Endothelial cell (in vitro differentiated cells): ENCODE measurements around the gene PNMA6E. TPM values are rescaled to one million over a fixed set of nuclear protein-coding genes. Genes with fewer than 3 reads are reported as not detected.

Source experiments
- DNase-seq: peaks from one replicate; pipeline ENCODE4 v3.0.0; 2021; ENCODE audit warnings: low spot score
- H3K27ac Mint-ChIP-seq: one replicate; pipeline ENCODE4 v1.8.0; 2021; ENCODE audit warnings: mixed read lengths, inconsistent platforms; ENCODE audit not compliant: unreplicated experiment
- H3K27me3 Mint-ChIP-seq: one replicate; pipeline ENCODE4 v1.8.0; 2021; ENCODE audit warnings: mild to moderate bottlenecking, moderate library complexity, mixed read lengths, inconsistent platforms; ENCODE audit not compliant: unreplicated experiment
- H3K36me3 Mint-ChIP-seq: one replicate; pipeline ENCODE4 v1.8.0; 2021; ENCODE audit warnings: mild to moderate bottlenecking, low read depth, mixed read lengths, inconsistent platforms; ENCODE audit not compliant: unreplicated experiment
- H3K4me1 Mint-ChIP-seq: one replicate; pipeline ENCODE4 v1.8.0; 2021; ENCODE audit warnings: mild to moderate bottlenecking, mixed read lengths, inconsistent platforms; ENCODE audit not compliant: unreplicated experiment
- H3K4me3 Mint-ChIP-seq: one replicate; pipeline ENCODE4 v1.8.0; 2021; ENCODE audit warnings: mild to moderate bottlenecking, mixed read lengths, inconsistent platforms; ENCODE audit not compliant: unreplicated experiment
- H3K9me3 Mint-ChIP-seq: one replicate; pipeline ENCODE4 v1.8.0; 2021; ENCODE audit warnings: mixed read lengths, inconsistent platforms; ENCODE audit not compliant: unreplicated experiment
- total RNA-seq: library from RNA; stranded (reverse); fragmentation: NEBNext Ultra II Directional; extraction: Animal tissue kit (Norgen Biotek cat#: 25700); gene quantifications from one replicate; pipeline ENCODE4 v1.2.1, GENCODE V29; 2021; ENCODE audit not compliant: unreplicated experiment
- TF ChIP-seq, protein P1 (sequence below): fragments of 200-600 bp; sonication (generic); IDR thresholded peaks from one replicate; pipeline ENCODE4 v1.5.0; 2021; ENCODE audit warnings: antibody characterized with exemption; ENCODE audit not compliant: unreplicated experiment

PNMA6E gene
- total RNA-seq, 1 donor from 2014 or later, result not detected

DNA sequence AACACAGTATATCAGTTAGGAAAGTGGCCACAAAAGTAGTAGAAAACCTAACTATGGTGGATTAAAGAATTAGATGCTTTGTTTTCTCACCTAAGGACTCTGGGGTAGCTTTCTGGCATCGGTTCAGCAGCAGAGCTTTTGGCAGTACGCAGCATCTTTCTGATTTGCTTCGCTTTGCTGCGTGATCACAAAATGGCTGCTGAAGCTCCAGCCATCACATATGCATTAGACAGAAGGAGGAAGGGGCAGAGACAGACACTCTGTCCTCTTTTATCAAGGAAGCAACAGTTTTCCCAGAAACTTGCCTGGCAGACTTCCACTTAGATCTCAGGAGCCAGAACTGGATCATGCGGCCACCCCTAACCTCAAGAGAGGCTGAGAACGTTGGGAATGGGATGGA, 29.6 kb upstream of the PNMA6E start:
- no peaks in the 10 kb centered on the region for H3K9me3 Mint-ChIP-seq
- H3K27ac Mint-ChIP-seq, result no peak overlapping the region
- no peak overlapping the region for H3K4me3 Mint-ChIP-seq
- TF ChIP-seq, protein P1, sequence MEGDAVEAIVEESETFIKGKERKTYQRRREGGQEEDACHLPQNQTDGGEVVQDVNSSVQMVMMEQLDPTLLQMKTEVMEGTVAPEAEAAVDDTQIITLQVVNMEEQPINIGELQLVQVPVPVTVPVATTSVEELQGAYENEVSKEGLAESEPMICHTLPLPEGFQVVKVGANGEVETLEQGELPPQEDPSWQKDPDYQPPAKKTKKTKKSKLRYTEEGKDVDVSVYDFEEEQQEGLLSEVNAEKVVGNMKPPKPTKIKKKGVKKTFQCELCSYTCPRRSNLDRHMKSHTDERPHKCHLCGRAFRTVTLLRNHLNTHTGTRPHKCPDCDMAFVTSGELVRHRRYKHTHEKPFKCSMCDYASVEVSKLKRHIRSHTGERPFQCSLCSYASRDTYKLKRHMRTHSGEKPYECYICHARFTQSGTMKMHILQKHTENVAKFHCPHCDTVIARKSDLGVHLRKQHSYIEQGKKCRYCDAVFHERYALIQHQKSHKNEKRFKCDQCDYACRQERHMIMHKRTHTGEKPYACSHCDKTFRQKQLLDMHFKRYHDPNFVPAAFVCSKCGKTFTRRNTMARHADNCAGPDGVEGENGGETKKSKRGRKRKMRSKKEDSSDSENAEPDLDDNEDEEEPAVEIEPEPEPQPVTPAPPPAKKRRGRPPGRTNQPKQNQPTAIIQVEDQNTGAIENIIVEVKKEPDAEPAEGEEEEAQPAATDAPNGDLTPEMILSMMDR, result no peak
- DNase-seq, result no peak
- peaks cover 2% of the 10 kb centered on the region for H3K27me3 Mint-ChIP-seq
- H3K4me1 Mint-ChIP-seq, result no peaks in the 10 kb centered on the region
- H3K36me3 Mint-ChIP-seq, result no peaks in the 10 kb centered on the region

DNA sequence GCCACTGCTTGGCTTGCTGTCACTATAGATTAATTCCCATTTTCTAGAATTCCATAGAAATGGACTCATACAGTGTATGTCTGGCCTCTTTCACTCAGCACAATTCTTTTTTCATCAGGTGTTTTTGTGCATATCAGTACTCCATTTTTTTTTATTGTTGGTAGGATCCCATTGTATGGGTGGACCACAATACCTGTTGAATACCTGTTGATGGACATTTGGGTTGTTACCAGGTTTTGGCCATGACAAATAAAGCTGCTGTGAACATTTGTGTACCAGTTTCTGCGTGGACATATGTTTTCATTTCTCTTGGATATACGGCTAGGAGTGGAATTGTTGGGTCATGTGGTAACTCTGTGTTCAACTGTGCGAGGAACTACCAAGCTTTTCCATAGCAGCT, 25.1 kb upstream of the PNMA6E start:
- DNase-seq, result no peak
- Mint-ChIP-seq H3K4me3 (no peak overlapping the region), H3K36me3 (no peaks in the 10 kb centered on the region), H3K9me3 (no peaks in the 10 kb centered on the region), H3K27ac (no peak overlapping the region), H3K27me3 (peaks cover 2% of the 10 kb centered on the region), H3K4me1 (no peaks in the 10 kb centered on the region)
- TF ChIP-seq, protein P1, result no peak

DNA sequence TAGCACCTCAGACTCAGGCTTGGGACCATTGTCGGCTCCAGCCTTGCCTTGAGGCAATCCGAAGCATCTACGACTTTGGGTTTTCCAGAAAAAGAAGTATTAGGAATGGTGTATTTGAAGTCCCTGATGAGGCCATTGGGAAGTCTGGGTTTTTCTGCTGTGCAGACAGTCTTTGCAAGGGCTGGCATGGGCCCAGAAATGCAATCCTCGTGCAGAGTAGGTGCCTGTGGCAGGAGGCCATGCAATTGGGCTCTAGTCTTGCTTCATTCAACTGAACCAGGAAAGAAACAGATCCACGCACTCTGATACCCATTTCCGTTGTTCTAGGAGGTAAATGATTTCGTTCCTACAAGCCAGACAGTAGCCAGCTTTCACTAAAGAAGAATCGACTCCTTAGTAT, 22.5 kb upstream of the PNMA6E start:
- TF ChIP-seq, protein P1, result no peak
- H3K9me3 Mint-ChIP-seq, result no peaks in the 10 kb centered on the region
- H3K27me3 Mint-ChIP-seq, result no peaks in the 10 kb centered on the region
- DNase-seq, result no peak
- no peak overlapping the region for H3K4me3 Mint-ChIP-seq
- no peaks in the 10 kb centered on the region for H3K4me1 Mint-ChIP-seq
- no peak overlapping the region for H3K27ac Mint-ChIP-seq
- H3K36me3 Mint-ChIP-seq, result no peaks in the 10 kb centered on the region

DNA sequence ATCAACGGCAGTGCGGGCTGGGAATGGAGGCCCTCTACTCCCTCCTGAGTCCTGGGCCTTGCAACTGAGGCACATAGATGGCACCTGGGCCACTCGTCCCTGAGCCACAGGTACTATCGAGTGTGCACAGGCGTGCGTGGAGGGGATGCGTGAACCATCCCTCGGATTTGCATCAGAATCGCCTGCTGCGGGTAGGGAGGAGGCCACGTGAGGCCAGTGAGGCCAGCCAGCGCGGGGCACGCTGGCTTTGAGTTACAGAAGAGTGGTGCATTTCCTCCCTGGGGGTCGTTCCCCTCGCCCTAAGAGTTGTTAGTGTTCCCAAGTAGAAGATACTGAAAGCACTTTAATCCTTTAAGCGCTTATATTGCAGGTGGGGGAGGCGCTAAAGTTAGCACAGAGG, 20.7 kb upstream of the PNMA6E start:
- no peak overlapping the region for H3K27ac Mint-ChIP-seq
- no peaks in the 10 kb centered on the region for H3K27me3 Mint-ChIP-seq
- no peaks in the 10 kb centered on the region for H3K36me3 Mint-ChIP-seq
- TF ChIP-seq, protein P1, result no peak
- H3K4me3 Mint-ChIP-seq, result no peak overlapping the region
- H3K4me1 Mint-ChIP-seq, result peaks cover 3% of the 10 kb centered on the region
- no peaks in the 10 kb centered on the region for H3K9me3 Mint-ChIP-seq
- no peak for DNase-seq

DNA sequence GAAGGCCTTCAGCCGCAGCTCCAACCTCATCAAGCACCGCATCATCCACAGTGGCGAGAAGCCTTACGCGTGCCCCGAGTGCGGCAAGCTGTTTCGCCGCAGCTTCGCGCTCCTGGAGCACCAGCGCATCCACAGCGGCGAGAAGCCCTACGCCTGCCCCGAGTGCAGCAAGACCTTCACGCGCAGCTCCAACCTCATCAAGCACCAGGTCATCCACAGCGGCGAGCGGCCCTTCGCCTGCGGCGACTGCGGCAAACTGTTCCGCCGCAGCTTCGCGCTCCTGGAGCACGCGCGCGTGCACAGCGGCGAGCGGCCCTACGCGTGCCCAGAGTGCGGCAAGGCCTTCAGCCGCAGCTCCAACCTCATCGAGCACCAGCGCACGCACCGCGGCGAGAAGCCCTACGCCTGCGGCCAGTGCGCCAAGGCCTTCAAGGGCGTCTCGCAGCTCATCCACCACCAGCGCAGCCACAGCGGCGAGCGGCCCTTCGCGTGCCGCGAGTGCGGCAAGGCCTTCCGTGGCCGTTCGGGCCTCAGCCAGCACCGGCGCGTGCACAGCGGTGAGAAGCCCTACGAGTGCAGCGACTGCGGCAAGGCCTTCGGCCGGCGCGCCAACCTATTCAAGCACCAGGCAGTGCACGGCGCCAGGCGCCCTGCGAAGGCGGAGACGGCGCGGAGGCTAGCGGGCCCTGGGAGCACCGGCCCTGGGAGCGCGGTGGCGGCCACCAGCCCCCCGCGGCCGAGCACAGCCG, 19.9 kb upstream of the PNMA6E start:
- no peak overlapping the region for H3K27ac Mint-ChIP-seq
- H3K4me3 Mint-ChIP-seq, result no peak overlapping the region
- TF ChIP-seq, protein P1, result no peak
- no peaks in the 10 kb centered on the region for H3K9me3 Mint-ChIP-seq
- DNase-seq, result no peak
- H3K4me1 Mint-ChIP-seq, result peaks cover 3% of the 10 kb centered on the region
- no peaks in the 10 kb centered on the region for H3K27me3 Mint-ChIP-seq
- H3K36me3 Mint-ChIP-seq, result no peaks in the 10 kb centered on the region
